IPS DF 4.7 (cell line): ENCODE results near the gene PPP1R16B.

ENCODE experiments used
- DNase-seq: peaks from one replicate; pipeline ENCODE4 v3.0.0-alpha.2; 2013; ENCODE audit warnings: low spot score; ENCODE audit errors: extremely low read depth

PPP1R16B gene

DNA sequence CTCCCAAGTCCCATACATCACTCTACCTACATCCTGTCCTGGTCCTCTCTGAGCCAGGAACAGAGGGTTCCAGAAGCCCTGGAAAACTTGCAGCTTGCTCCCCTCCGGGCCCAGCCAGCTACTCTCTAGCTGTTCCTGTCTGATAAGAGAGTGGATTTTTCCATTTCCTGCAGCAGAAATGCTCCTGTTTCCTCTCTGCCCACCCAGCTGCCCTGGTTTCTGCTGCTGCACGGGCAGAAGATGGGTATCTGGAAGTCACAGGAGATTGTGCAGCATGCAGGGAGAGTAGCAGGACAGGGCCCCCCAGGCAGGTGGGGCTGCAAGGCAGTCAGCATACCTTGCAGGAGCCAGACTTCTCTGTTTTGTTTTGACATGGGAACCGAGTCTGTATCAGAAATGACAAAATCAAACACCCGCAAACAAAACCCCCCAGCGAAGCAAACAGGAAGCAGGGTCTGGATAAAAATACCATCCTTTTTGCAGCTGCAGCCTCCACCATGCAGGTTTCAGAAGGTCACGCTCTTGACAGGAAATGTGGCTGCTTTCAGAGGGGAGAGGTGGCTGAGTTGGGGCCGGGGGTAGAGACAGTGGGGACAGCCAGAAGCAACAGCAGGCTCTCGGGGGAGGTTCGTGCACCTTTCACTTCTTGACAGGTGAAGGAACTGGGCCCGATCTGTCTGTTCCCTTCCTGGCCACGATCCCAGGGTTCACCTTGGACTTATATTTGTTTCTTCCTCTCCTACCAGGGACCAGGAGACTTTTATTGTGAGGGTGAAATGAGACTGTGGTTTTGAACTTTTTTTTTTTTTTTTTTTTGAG, 69.9 kb downstream of the PPP1R16B start:
- no peak for DNase-seq

DNA sequence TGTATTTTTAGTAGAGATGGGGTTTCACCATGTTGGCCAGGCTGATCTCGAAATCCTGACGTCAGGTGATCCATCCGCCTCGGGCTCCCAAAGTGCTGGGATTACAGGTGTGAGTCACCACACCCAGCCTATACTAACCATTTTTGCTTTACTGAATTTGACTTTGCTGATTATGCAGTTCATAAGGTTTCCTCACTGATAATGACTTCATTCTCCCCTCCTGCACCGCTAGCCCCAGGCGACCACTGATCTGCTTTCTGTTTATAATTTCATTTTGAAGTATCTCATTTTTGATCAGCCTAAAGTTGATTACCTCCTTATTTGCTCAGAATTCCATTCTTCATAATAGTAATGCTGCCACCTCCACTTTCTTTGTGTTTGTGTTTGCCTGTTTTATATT, 72.0 kb downstream of the PPP1R16B start:
- no peak for DNase-seq

DNA sequence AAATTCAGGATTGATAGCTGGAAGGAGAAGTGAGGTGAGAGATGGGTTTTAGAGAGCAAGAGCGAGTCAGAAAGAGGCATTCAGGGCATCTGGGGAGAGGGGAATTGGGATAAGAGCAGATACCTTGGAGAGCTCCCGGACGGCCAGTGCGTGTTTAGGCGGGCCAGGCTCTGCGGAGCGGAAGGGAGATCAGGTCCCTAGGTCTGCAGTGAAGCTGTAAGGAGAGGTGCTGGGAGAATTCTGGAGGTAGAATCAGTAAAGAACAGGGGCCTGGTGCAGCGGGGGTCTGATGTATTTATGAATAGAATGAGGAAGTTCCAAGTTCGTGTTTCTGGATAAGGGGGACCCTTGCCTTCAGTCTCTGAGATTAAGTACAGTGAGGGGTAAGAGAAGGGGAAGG, 73.4 kb downstream of the PPP1R16B start:
- no peak for DNase-seq

DNA sequence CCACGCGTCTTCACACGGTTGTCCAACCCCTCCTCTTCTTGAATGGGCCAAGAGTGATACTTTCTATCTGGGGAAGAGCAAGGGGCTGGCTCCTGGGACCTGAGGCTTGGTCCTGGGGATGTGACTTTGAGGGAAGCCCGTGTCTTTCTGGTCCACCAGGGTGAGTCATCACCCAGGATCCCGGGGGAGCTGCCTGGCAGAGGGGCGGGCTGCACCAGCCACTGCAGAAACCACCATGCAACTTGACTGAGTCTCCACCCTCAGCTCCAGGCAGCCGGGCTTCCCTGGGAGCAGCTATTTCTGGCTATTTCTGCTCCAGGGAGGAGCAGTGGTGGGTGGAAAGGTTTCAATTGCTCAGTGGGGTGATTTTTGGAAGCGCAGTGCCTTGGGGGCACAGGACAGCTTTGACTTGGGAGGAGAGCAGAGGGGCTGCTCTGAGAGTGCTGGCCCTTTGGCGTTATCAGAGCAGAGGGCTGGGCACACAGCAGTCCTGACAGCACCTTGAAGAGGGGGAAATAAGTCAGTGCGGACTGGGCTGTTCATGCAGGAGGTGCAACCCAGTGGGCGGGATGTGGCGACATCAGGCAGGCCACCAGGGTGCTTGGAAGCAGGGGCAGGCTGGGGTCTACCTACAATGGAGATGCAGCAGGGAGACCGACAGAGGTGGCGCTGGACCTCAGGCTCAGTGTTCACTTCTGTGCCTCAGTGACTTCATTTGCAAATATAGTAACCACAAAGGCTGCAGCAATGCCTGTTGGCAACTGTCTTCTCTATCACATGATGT, 75.6 kb downstream of the PPP1R16B start:
- no peak for DNase-seq

DNA sequence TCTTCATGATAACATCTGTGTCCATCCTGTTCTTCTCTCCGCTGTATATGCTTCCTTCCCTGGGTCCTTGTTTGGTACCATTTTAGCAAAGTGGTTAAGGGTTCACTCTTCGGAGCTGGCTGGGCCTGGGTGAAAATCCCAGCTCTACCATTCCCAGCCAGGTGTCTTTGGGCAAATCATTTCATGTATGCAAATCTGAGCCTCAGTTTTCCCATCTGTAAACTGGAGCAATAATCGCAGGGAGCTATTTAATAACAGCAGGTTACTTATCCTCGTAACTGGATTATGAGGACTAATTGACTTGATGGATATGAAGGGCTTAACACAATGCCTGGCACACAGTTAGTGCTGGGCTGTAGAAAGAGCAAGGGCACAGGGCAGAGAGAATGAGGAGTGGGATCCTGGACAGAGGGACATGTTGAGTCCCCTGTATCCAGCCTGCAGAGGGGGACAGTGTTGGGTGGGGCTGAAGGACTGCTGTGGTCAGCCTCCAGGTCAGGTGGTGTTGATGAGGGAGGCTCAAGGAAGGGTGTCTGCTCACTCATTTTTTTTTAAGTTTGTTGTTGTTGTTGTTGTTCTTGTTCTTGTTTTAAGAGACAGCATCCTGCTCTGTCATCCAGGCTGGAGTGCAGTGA, 76.4 kb downstream of the PPP1R16B start:
- DNase-seq, result no peak

DNA sequence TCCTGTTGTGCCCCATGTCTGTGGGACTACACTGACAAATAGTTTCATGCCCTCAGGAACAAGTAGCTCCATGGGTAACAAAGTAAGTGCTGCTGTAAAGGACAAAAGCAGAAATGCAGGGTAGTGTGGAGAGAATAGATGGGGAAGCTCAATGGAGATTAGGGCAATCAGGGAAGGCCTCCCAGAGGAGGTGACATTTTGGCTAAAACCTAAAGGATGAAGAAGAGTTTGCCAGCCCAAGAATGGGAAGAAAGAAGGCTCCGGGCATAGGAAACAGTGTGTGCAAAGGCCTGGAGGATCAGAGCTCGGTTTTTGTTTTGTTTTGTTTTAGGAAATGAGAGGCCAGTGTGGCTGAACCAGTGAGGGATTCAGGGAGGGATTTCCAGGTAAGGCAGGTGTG, 77.1 kb downstream of the PPP1R16B start:
- DNase-seq, result no peak

DNA sequence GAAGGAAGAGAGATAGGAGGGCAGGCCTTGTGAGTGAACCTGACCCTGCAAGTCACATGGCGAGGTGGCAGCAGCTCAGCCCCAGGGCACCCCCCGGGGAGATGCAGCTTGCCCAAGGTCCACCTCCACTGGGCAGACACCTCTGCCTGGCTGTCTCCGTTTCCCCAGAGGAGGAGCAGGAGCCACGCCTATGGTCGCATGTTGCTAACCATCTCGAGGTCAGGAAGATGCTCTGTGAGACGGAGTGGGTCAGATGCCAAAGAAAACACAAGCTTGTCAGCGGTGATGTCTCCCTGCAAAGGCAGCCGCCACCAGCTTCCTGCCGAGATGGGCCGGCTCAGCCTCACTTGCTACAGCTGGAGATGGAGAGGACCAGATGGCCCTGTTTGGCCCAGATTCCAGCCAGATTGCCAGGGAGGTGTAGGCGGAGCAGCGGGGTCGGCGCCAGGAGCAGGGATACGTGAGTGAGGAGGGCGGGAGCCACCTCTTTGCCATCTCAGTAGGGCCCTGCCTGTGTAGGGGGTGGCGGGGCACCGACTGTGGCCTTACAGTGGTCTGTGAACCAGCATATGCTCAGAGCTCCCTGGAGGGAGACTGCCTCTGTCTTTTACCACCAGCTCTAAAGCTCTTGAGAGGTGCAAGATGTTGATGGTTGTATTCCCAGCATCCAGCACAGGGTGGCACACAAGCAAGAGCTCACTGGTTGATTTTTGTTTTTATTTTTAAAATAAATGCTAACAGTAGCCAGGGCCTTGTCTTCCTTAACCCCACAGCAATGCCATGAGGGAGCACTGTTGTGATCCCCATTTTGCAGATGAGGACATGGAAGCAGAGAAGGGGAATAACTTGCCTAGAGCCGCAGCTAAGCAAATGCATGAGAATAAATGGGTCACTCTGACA, 77.8 kb downstream of the PPP1R16B start:
- no peak for DNase-seq

DNA sequence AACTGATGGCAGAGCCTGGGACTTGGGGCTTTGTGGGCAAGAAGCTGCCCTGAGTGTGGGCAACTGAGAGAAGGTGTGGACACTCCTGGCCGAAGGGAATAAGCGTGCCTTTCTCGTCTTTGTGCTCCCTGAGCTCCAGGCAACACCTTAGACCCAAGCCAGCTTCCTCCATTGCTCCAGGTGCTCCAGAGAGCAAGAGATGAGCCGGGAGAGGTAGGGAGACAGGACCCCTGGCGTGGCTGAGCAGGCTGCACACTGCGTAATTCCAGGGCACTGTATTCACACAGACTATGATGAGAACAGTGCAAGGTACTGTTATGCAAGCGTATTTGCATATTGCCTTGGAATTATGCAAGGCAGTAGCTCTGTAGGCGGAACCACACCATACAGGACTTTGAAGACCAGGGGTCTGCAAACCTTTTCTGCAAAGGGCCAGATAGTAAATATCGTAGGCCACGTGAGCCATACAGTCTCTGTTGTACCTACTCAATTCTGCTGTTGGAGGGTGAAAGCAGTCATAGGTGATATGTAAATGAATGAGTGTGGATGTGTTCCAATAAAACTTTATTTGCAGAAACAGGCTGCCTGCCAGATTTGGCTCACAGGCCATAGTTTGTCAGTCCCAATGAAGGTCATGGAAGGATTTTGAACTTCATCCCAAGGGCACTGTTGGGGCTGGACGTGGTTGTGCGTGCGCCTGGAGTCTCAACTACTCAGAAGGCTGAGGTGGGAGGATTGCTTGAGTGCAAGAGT, 78.7 kb downstream of the PPP1R16B start:
- DNase-seq, result no peak

DNA sequence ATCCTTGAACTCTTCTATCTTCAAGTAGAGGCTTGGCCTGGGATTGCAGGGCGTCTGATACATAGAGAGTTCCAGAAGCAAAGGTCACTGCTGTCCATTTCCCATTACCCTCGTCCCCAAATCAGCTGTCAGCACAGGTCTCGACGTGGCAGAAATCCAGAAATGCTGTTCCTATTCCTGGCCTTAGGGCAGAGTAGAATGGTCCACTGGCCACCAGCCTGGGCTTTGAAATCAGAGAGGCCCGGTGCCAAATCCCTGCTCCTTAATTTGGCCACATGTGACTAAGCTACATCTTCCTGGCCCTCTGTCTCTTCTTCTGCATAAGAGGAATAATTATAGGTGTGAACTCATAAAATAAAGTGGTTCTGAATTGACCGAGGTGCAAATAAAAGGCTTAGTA, 79.9 kb downstream of the PPP1R16B start:
- no peak for DNase-seq

DNA sequence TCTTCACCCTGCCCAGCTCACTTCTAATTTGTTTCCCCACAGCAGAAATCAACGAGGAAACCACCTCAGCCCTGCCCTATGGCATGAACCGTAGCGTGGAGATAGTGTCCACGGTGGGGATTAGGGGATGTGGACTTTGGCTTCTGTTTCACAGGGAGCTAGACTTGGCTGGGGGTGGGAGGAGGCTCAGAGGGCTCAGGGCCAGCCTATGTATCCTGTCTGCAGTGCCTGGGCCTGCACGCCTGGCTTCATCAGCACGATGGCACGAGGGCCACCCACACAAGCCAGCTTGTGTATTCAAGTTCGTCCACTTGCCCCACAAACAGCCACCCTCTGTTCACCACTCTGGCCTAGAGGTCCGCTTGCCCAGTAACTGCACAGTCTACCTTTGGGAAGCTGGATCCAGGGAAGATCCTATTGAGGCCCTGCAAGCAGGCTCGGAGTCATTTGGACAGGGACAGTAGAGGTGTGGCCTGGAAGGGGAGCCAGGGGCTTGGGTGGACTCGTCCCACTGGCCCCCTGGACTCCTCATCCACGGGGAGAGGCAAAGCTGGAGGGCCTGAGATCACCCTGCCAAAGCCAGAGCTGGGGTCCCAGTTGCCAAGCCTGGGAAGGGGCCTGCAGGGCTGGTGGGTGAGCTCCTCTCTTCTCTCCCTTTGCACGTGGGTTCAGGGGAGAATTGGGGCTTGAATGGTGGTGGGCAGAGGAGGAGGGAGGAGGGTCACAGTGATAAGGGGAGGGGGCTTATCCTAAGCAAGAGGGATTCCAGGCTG, 82.7 kb downstream of the PPP1R16B start:
- DNase-seq, result no peak

DNA sequence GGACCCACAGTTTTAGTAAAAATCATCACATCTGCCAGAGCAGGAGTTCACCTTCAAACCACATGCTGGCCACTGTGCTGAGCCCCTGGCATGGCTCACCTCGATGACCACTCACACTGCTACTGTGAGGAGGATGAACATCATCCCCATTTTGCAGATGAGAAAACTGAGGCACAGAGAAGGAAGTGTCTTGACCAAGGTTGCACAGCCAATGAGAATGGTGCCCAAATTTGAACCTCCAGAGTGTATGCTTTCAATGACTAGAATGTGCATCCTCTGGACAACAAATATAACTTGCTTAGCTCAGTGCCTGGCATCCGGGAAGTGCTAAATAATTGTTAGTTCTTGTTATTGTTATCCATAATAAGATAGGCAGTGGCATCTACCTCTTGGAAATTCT, 83.6 kb downstream of the PPP1R16B start:
- no peak for DNase-seq

DNA sequence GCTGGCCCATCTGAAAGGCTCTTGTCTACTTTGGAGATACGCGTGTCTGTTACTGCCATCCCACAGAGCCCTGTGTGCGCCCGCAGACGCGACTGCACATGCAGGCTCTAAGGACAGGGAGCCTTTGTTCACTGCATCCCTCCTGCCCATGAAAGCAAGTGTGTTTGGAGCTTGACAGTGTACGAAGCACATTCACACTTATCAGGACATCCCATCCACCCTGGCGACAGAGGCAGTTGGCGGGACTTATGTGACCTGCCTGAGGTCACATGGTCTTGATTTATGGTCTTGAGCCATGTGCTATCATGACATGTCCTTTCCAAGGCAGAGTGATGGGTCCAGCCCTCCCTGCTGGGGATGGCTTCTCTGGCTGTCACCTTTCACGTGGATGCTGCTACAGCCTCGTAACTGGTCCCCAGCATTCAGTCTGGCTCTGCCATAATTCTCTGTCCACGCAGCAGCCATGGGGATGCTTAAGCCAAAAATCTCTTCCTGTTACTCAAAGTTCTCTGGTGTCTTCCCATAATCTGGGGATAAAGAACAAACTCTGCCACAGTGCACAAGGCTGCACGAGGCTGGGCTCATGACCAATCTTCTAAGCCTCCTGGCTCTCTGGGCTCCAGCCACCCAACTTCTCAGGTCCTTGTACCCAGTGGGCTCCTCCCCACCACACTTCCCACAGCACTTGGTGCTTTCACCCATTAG, 84.4 kb downstream of the PPP1R16B start:
- no peak for DNase-seq

DNA sequence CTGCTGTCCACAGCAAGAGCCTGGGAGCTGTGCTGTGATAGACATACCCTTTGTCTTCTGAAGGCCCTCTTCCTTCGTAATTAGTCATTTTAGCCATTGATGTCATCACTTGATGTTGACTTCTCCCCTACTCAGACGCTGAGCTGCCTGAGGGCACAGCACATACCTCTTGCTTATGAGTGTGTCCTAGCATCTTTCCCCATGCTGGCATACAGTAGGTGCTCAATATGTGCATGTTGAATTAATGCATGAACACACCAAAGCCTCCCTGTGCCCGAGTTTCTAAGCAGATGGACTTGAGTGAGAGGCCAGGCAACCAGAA, 85.0 kb downstream of the PPP1R16B start:
- no peak for DNase-seq

DNA sequence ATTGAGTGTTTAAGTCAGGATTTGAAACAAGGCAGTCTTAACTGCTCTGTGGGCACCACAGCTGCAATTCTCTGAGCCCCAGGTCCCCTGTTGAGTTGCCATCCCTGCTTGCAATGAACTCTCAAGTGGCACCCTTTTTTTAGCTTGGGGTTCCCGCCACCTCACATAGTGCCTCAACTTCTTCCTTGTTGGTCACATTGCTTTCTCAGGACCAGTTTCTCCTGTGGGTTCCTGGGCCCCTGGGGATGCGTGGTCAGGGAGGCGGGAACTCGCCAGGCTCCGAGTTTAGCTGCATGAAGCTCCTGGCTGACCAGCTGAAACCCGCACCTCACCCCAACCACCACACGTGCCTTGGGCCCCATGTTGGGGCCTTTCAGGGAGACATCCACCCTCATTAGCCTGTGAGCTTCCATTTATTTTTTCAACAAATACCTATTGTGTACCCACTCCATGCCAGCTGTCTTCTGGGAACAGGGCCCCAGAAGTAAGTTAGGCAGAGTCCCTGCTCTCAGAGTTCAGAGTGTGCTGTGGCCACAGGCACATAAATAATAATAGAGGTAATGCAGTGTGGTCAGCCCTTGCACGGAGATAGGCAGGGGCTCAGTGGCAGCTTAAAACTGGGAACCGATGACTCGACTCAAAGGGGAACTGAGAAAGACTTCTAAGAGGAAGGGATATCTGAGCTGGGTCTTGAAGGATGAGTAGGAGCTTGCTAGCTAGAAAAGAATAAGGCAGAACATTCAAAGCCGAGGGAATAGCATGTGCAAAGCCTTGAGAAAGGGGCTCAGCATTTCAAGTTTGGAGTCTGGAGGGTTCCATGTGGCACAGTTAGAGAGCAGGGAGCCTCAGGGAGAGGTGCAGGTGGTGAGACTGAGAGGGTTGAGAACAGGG, 86.8 kb downstream of the PPP1R16B start:
- no peak for DNase-seq

DNA sequence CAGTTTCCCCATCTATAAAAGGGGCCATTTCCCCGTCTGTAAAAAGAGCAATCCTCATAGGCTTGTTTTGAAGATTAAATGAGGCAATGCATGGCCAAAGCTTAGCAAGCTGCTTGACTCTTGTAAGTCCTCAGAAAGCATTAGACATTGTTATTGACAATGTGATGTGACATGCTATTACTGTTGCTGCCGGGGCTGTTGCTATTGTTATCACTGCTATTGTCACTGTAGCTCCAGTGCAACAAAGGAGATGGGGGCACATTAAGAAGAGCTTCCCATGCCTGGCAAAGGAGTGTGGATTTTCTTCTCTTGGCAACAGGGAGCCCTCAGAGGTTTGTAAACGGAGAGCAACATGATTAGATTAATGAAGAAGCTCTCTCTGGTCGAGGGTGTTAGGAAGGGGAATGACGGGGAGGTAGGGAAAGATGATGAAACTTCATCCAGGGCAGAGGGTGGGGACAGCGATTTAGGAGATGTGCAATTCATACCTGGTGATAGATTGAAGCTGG, 87.6 kb downstream of the PPP1R16B start:
- no peak for DNase-seq

DNA sequence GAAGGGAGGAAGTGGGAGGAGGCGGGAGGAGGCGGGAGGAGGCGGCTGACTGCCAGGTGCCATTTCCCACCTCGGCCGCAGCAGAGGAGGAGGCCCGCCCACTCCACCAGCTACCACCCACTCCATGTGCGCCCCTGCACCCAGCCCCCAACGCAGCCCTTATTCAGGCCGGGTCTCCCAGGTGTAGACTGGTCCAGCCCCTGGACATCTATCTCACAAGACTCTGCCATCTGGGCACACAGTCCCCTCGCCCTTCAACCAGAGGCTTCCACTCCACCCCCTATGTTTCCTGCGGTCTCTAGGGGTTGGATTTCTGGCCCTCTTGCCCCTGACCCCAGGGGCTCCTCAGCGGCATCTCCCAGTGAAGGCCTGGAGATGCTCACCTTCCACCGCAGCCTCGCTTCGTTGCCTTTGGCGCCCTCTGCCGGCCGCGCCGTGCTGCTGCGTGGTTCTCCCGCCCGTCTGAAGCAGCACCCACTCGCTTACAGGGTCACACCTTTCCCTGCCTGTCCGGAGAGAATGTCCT, 88.1 kb downstream of the PPP1R16B start:
- DNase-seq, result peak; percentile 49

DNA sequence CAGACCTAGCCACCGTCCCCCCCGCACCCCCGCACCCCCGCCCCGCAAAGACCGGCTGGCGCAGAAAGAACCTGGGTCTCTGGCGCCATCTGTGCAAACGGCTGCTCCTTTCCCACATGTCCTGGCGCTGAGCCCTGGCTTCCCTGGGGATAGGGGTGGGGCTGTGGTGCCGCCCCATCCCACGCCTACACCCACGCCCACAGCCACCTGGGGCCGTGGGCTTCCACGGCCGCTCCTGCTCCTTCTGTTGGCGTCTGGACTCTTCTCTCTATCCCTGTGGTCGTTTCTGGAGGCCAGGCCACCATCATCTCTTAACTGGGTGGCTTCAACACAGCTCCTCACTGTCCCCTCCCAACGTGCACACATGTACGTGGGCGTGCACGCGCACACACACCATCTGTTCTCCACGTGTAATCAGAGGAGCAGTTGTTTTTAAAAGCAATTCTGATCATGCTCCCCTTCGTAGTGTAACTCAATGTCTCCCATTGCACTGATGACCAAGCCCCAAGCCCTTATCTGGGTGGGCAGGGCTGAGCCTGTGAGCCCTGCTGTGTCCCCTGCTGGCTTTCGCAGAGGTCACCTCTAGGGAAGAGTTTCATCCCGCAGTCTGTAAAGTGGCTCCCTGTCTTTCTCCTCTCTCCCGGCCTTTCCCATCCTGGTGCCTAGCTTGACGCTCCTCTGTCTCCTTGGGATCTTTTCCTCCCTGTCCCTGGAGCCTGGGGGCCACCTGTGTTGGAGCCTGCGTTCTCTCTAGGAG, 88.8 kb downstream of the PPP1R16B start:
- DNase-seq, result no peak
